K562 (cell line): ENCODE measurements around the gene TSPAN15. TPM values are rescaled to one million over a fixed set of nuclear protein-coding genes. Genes with fewer than 3 reads are reported as not detected.

ENCODE experiments used
- ARID3B ChIP-seq: fragments of 250-450 bp; sonication (Bioruptor Pico); IDR thresholded peaks from 2 replicates; pipeline ENCODE4 v1.4.0; 2020; ENCODE audit warnings: borderline replicate concordance
- CCNT2 ChIP-seq: IDR thresholded peaks from 2 replicates; pipeline ENCODE4 v1.6.1; 2011; ENCODE audit warnings: borderline replicate concordance, low read depth, mild to moderate bottlenecking, moderate library complexity, mixed read lengths, low read length; ENCODE audit not compliant: insufficient read length; ENCODE audit errors: extremely low read depth
- CHD2 ChIP-seq: IDR thresholded peaks from 2 replicates; pipeline ENCODE4 v1.6.1; 2011; ENCODE audit warnings: low read depth, low read length
- GABPB2 ChIP-seq: fragments of 250-450 bp; sonication (Bioruptor Pico); conservative IDR thresholded peaks from 2 replicates; pipeline ENCODE4 v1.5.1; 2021; ENCODE audit warnings: mild to moderate bottlenecking
- IRF1 ChIP-seq: sonication (generic); formaldehyde crosslinking; IDR thresholded peaks from 2 replicates; pipeline ENCODE4 v1.8.0; 2022; ENCODE audit warnings: missing genetic modification reagents, mild to moderate bottlenecking, borderline replicate concordance
- KDM1A ChIP-seq, 2 experiments: fragments of 450-650 bp; IDR thresholded peaks; 2 replicates each; pipeline ENCODE4 v1.6.1; 2016; ENCODE audit warnings: mild to moderate bottlenecking in 2 of 2
- NCOA4 ChIP-seq: fragments of 450-650 bp; IDR thresholded peaks from 2 replicates; pipeline ENCODE4 v1.6.1; 2018; ENCODE audit warnings: mild to moderate bottlenecking; ENCODE audit not compliant: partially characterized antibody
- RBM22 ChIP-seq: fragments of 200-400 bp; formaldehyde crosslinking; IDR thresholded peaks from 2 replicates; pipeline ENCODE4 v1.6.1; 2018; ENCODE audit warnings: low read length, low read depth; ENCODE audit not compliant: poor library complexity, severe bottlenecking
- RFX5 ChIP-seq: IDR thresholded peaks from 2 replicates; pipeline ENCODE4 v1.6.1; 2011; ENCODE audit warnings: low read depth, mild to moderate bottlenecking, improper control_type of control experiment, low read length
- SAP30 ChIP-seq: fragments of 200-600 bp; sonication (generic); IDR thresholded peaks from 2 replicates; pipeline ENCODE4 v1.6.1; 2012; ENCODE audit warnings: borderline replicate concordance, low read depth, mild to moderate bottlenecking, moderate library complexity, low read length, control low read depth, inconsistent platforms; ENCODE audit not compliant: insufficient read depth, poor library complexity, severe bottlenecking
- SFPQ ChIP-seq: fragments of 200-400 bp; formaldehyde crosslinking; IDR thresholded peaks from 2 replicates; pipeline ENCODE4 v1.6.1; 2017; ENCODE audit warnings: mild to moderate bottlenecking, low read depth, low read length, moderate library complexity
- TOE1 ChIP-seq, 2 experiments: fragments of 450-650 bp in 1 of 2; sonication (generic) in 1 of 2; formaldehyde crosslinking in 1 of 2; IDR thresholded peaks; 2 replicates each; pipeline versions ENCODE4 v1.7.1 to v1.8.0; 2016 to 2022; ENCODE audit warnings: borderline replicate concordance in 2 of 2, mild to moderate bottlenecking in 2 of 2, antibody characterized with exemption in 1 of 2, inconsistent platforms in 1 of 2, low read depth in 1 of 2, missing genetic modification reagents in 1 of 2, moderate library complexity in 1 of 2
- U2AF2 ChIP-seq: fragments of 200-400 bp; formaldehyde crosslinking; optimal IDR thresholded peaks from 2 replicates; pipeline ENCODE3; 2017; ENCODE audit warnings: low read depth, mild to moderate bottlenecking, low read length
- ZC3H8 ChIP-seq: fragments of 450-650 bp; IDR thresholded peaks from 2 replicates; pipeline ENCODE4 v1.6.1; 2017
- ZFP1 ChIP-seq: fragments of 450-650 bp; formaldehyde crosslinking; IDR thresholded peaks from 2 replicates; pipeline ENCODE4 v1.4.0; 2020; ENCODE audit warnings: mild to moderate bottlenecking, mixed read lengths
- ZNF384 ChIP-seq: IDR thresholded peaks from 2 replicates; pipeline ENCODE4 v1.6.1; 2012; ENCODE audit warnings: low read depth, low read length, improper control_type of control experiment
- ZNF507 ChIP-seq: conservative IDR thresholded peaks from 2 replicates; pipeline ENCODE4 v1.6.1; 2017; ENCODE audit warnings: missing genetic modification characterization, missing compliant biosample characterization
- ZNF76 ChIP-seq: fragments of 250-450 bp; sonication (Bioruptor Pico); IDR thresholded peaks from 2 replicates; pipeline ENCODE4 v1.4.0; 2020; ENCODE audit warnings: mild to moderate bottlenecking, moderate library complexity, borderline replicate concordance
- polyA plus RNA-seq, 8 experiments: library from polyadenylated mRNA; depleted of rRNA in 4 of 8; stranded (reverse) in 5 of 8; unstranded in 3 of 8; fragments of >200 nt; fragmentation: Nextera tagmentation in 2 of 8; fragmentation: Illumina TruSeq in 1 of 8; extraction: Ambion mirVana in 2 of 8; extraction: Trizol in 1 of 8; gene quantifications; 2 replicates each; pipeline versions ENCODE4 v1.2.1 to v1.2.3, GENCODE V29; 2011 to 2014; ENCODE audit warnings: inconsistent platforms in 1 of 8, missing spikeins in 1 of 8
- total RNA-seq, 7 experiments: library from RNA; depleted of rRNA in 6 of 7; stranded (reverse); fragments of >200 nt in 6 of 7; fragmentation: Illumina TruSeq in 2 of 7; extraction: Trizol in 2 of 7; gene quantifications; 2 replicates each; pipeline versions ENCODE4 v1.2.1 to v1.2.3, GENCODE V29; 2011 to 2021; ENCODE audit warnings: low replicate concordance in 1 of 7
- TF ChIP-seq, protein P1 (sequence below): sonication (generic); formaldehyde crosslinking; IDR thresholded peaks from 2 replicates; pipeline ENCODE4 v1.8.1; 2023; ENCODE audit warnings: mild to moderate bottlenecking, missing genetic modification reagents

The TSPAN15 gene
- total and polyA plus RNA-seq, 9 of the 15 experiments (the other 6 are each of a cell fraction or from before 2014, with no cell fraction given), result 0.33 to 1.0 (median 0.45) TPM; not detected in 2

GRCh38 chr10:69446650-69447151 is 4.6 kb upstream of the TSPAN15 start (continued):
- TF ChIP-seq ARID3B (CRISPR knock-in tag), result no peak
- TF ChIP-seq NCOA4, result no peak
- TF ChIP-seq ZFP1, result no peak
- TF ChIP-seq TOE1 (IDR thresholded peaks at IDR 0.05; ENCODE audit: borderline replicate concordance), result no peak
- no peak for TF ChIP-seq TOE1 (CRISPR knock-in tag; IDR thresholded peaks at IDR 0.05; ENCODE audit: borderline replicate concordance, low read depth)
- no peak for TF ChIP-seq GABPB2 (CRISPR knock-in tag)
- TF ChIP-seq CCNT2, result peak; percentile 26
- TF ChIP-seq RFX5, result no peak
- no peak for TF ChIP-seq SAP30
- TF ChIP-seq ZNF76 (CRISPR knock-in tag), result no peak
- TF ChIP-seq ZNF384, result no peak
- no peak for TF ChIP-seq ZNF507 (tag)
- no peak for TF ChIP-seq KDM1A (IDR thresholded peaks at IDR 0.05)
- TF ChIP-seq ZC3H8, result no peak
- no peak for TF ChIP-seq RBM22
- no peak for TF ChIP-seq SFPQ
- TF ChIP-seq IRF1 (CRISPR knock-in tag), result no peak
- TF ChIP-seq U2AF2, result no peak
- no peak for TF ChIP-seq CHD2
- TF ChIP-seq, protein P1, sequence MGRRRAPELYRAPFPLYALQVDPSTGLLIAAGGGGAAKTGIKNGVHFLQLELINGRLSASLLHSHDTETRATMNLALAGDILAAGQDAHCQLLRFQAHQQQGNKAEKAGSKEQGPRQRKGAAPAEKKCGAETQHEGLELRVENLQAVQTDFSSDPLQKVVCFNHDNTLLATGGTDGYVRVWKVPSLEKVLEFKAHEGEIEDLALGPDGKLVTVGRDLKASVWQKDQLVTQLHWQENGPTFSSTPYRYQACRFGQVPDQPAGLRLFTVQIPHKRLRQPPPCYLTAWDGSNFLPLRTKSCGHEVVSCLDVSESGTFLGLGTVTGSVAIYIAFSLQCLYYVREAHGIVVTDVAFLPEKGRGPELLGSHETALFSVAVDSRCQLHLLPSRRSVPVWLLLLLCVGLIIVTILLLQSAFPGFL (CRISPR knock-in tag), result no peak
